ENCODE measurements around the gene AQP9. TPM values are rescaled to one million over a fixed set of nuclear protein-coding genes. Genes with fewer than 3 reads are reported as not detected.

The AQP9 gene
- total and polyA plus RNA-seq, 2 of the 8 experiments (the other 6 are each of a cell fraction or from before 2014, with no cell fraction given) = not detected

GRCh38 chr15:58222679-58223078, 84.5 kb downstream of the AQP9 start:
- H2BK15ac ChIP-seq (ENCODE audit: low read length) = no peak overlapping the region
- H3K4ac ChIP-seq (replicated peaks; ENCODE audit: insufficient read length, low read depth, low read length) = no peak overlapping the region
- no peaks in the 10 kb centered on the region for H3K9me3 ChIP-seq (ENCODE audit: insufficient read depth in 2 of 2, low read depth in 1 of 2, low read length in 1 of 2)
- H4K5ac ChIP-seq (ENCODE audit: insufficient read length, low read depth, low read length) = no peak overlapping the region
- H3K27ac ChIP-seq (ENCODE audit: low read depth, low read length) = no peak overlapping the region
- H3K36me3 ChIP-seq (ENCODE audit: control insufficient read depth in 2 of 4, insufficient read depth in 4 of 4, low read length in 3 of 4) = no peaks in the 10 kb centered on the region
- H3K4me1 ChIP-seq (replicated peaks in 1 of 4; ENCODE audit: control insufficient read depth in 3 of 4, insufficient read depth in 4 of 4, low read length in 3 of 4) = no peaks in the 10 kb centered on the region
- H4K91ac ChIP-seq (replicated peaks; ENCODE audit: insufficient read length, low read length) = no peak overlapping the region
- no peak overlapping the region for H3K23ac ChIP-seq (ENCODE audit: insufficient read length)
- H3K4me3 ChIP-seq (ENCODE audit: extremely low read depth in 1 of 4, insufficient read depth in 2 of 4, low read depth in 3 of 4, low read length in 4 of 4) = no peak overlapping the region
- FAIRE-seq (no peak), DNase-seq (ENCODE audit: low read depth in 1 of 2, low spot score in 2 of 2) (no peak)
- H3K79me1 ChIP-seq (ENCODE audit: low read depth, low read length) = no peaks in the 10 kb centered on the region
- no peak overlapping the region for H3K9ac ChIP-seq (replicated peaks in 1 of 4; ENCODE audit: extremely low read depth in 1 of 4, low read depth in 3 of 4, low read length in 3 of 4)
- H4K8ac ChIP-seq (ENCODE audit: extremely low read depth, insufficient read depth, low read length) = no peak overlapping the region
- H3K27me3 ChIP-seq (replicated peaks in 1 of 4; ENCODE audit: control insufficient read depth in 3 of 4, extremely low read depth in 1 of 4, insufficient read depth in 3 of 4, low read length in 3 of 4) = no peaks in the 10 kb centered on the region
- no peak overlapping the region for H2BK20ac ChIP-seq (ENCODE audit: low read length)
- 75% methylated on average over 2 of the region's 2 CpGs; no CpG with 5 or more reads in 1 of the 2 experiments for WGBS, 2 experiments (ENCODE audit: extremely low coverage in 1 of 2, insufficient coverage in 1 of 2, insufficient read length in 1 of 2, insufficient replicate concordance in 2 of 2, low coverage in 1 of 2, low lambda C conversion rate in 2 of 2, missing lambda C conversion rate in 1 of 2)
- ChIA-PET POLR2A (ENCODE audit: partially characterized antibody) (no interaction called here), CTCF (ENCODE audit: partially characterized antibody) (interaction anchor here (1.2 to 2.2 kb wide), 5 partner anchors 9 to 306 kb away, joined by 3 to 11 read pairs (median 6); no protein-coding TSS in a partner anchor)
- no peak overlapping the region for H3K4me2 ChIP-seq (ENCODE audit: insufficient read depth in 1 of 2, low read depth in 2 of 2, low read length in 2 of 2)
- no peak overlapping the region for H2BK12ac ChIP-seq (ENCODE audit: low read depth, low read length)
- no peak overlapping the region for H2AFZ ChIP-seq (ENCODE audit: low read length)
- no peak overlapping the region for H3K14ac ChIP-seq (ENCODE audit: insufficient read length)
- no peak overlapping the region for H3K56ac ChIP-seq (replicated peaks; ENCODE audit: insufficient read length, low read depth, low read length)
- no peaks in the 10 kb centered on the region for H3K79me2 ChIP-seq (ENCODE audit: control insufficient read depth in 1 of 2, insufficient read depth in 2 of 2, low read length in 2 of 2)
- H2BK5ac ChIP-seq (ENCODE audit: low read depth, low read length) = no peak overlapping the region
- no peaks in the 10 kb centered on the region; the same call in 1 of the 2 replicates for H3K23me2 ChIP-seq (ENCODE audit: low read depth, low read length)
- H3K18ac ChIP-seq (ENCODE audit: extremely low read depth, low read length) = no peak overlapping the region
- no peak overlapping the region for H2AK5ac ChIP-seq (ENCODE audit: low read depth, low read length)
- H2BK120ac ChIP-seq (replicated peaks; ENCODE audit: low read depth, low read length) = no peak overlapping the region
- no peaks in the 10 kb centered on the region for H4K20me1 ChIP-seq (replicated peaks in 1 of 2; ENCODE audit: control insufficient read depth in 1 of 2, insufficient read depth in 2 of 2, low read length in 2 of 2)
- TF ChIP-seq FOSL1 (IDR thresholded peaks at IDR 0.05; ENCODE audit: insufficient read depth, low read depth, low read length) (no peak), POLR2A (IDR thresholded peaks at IDR 0.05; ENCODE audit: control extremely low read depth in 1 of 2, low read depth in 2 of 2, low read length in 2 of 2) (no peak), CTBP2 (IDR thresholded peaks at IDR 0.05; ENCODE audit: borderline replicate concordance, insufficient read depth, insufficient read length, low read length) (no peak), CHD1 (IDR thresholded peaks at IDR 0.05; ENCODE audit: low read depth, low read length) (no peak), POU5F1 (IDR thresholded peaks at IDR 0.05; ENCODE audit: low read depth, low read length) (no peak), EGR1 (IDR thresholded peaks at IDR 0.05; ENCODE audit: borderline replicate concordance, low read depth, low read length) (no peak)
